Right lobe of liver (tissue), 6 donors: ENCODE results near the gene CTF1. TPM values are rescaled to one million over a fixed set of nuclear protein-coding genes. Genes with fewer than 3 reads are reported as not detected.
"Not testable (repeated sequence)": the region's sequence is repeated elsewhere in the genome, so short reads cannot be mapped to it uniquely, and the experiment has no call there.

Source experiments
- ATAC-seq, 4 donors: fragments of 200-7000 bp; cut with Tn5 transposase; one replicate each; pipeline ENCODE4 v1.9.1; 2020; ENCODE audit warnings: mild to moderate bottlenecking in 4 of 4, moderate library complexity in 4 of 4
- DNase-seq, 3 donors: peaks; one replicate each; pipeline ENCODE4 v3.0.0-alpha.2; 2020
- H3K27ac ChIP-seq, 3 donors: fragments of 200-600 bp; one replicate each; pipeline ENCODE4 v1.8.0; 2022
- H3K27me3 ChIP-seq, 2 donors: fragments of 200-600 bp; one replicate each; pipeline ENCODE4 v1.8.0; 2022
- H3K36me3 ChIP-seq, 4 donors: fragments of 200-600 bp; sonication (generic) in 1 of 4; one replicate each; pipeline versions ENCODE4 v1.5.1 to v1.8.0; 2017 to 2022; ENCODE audit warnings: control low read depth in 1 of 4
- H3K4me1 ChIP-seq, 4 donors: fragments of 200-600 bp; sonication (generic) in 1 of 4; one replicate each; pipeline versions ENCODE4 v1.5.1 to v1.8.0; 2017 to 2022; ENCODE audit warnings: control low read depth in 1 of 4
- H3K4me3 ChIP-seq, 3 donors: fragments of 200-600 bp; one replicate each; pipeline ENCODE4 v1.8.0; 2022
- H3K9me3 ChIP-seq, 4 donors: fragments of 200-600 bp; sonication (generic) in 1 of 4; one replicate each; pipeline versions ENCODE4 v1.5.1 to v1.8.0; 2017 to 2022; ENCODE audit warnings: control low read depth in 1 of 4
- CTCF ChIP-seq, 4 donors: fragments of 200-600 bp in 3 of 4; fragments of 450-650 bp in 1 of 4; IDR thresholded peaks; one replicate each; pipeline versions ENCODE4 v1.5.1 to v1.8.0; 2016 to 2022; ENCODE audit warnings: antibody characterized with exemption in 4 of 4, mild to moderate bottlenecking in 2 of 4
- POLR2A ChIP-seq: fragments of 450-650 bp; IDR thresholded peaks from one replicate; pipeline ENCODE4 v1.6.1; 2017; ENCODE audit warnings: antibody characterized with exemption, mild to moderate bottlenecking
- WGBS: methylation state at CpG from one replicate; pipeline ENCODE4 v1.1.6; 2018; ENCODE audit warnings: low coverage, low lambda C conversion rate; ENCODE audit not compliant: insufficient coverage; ENCODE audit errors: missing lambda C conversion rate; 5-methylcytosine and 5-hydroxymethylcytosine counted together
- intact Hi-C, 2 donors: fragments of 100-400 bp; cut with DNase I; formaldehyde crosslinking; loops; one replicate each; pipeline versions ENCODE4 v1.11.2 to v1.14.1; 2022
- total RNA-seq, 6 experiments: library from RNA; depleted of rRNA in 2 of 6; stranded (reverse); fragments of >200 nt in 2 of 6; fragmentation: NEBNext Ultra II Directional in 3 of 6; extraction: Animal tissue kit (Norgen Biotek cat#: 25700) in 3 of 6; gene quantifications; one replicate each; pipeline versions ENCODE4 v1.1.0 to v1.2.4, GENCODE V29; 2016 to 2023
- donor health status: DM: no; HTN: yes; CAD: no.
- donor health status: DM: no; HTN: no; CAD: no.
- donor health status: DM: no; HTN: no; CAD: no.
- donor health status: DM: no; HTN: yes; CAD: no.
- donor health status: DM: no; HTN: yes; CAD: no.

The CTF1 gene
- total RNA-seq, 6 experiments from 2014 or later = 0.13 to 0.74 (median 0.43) TPM; not detected in 2

- no CpG with 5 or more reads among the region's 1 CpG for WGBS
- H3K9me3 ChIP-seq = no peaks in the 10 kb centered on the region
- H3K27ac ChIP-seq = no peak overlapping the region
- no peak overlapping the region for H3K4me3 ChIP-seq
- H3K4me1 ChIP-seq = no peaks in the 10 kb centered on the region
- intact Hi-C loops = no loop called here
- H3K27me3 ChIP-seq = no peaks in the 10 kb centered on the region
- no peak for TF ChIP-seq CTCF (IDR thresholded peaks at IDR 0.05)
- TF ChIP-seq POLR2A = no peak
- DNase-seq = no peak
- H3K36me3 ChIP-seq = peaks cover 0 to 6% (median 0%) of the 10 kb centered on the region in 4 donors
- ATAC-seq = no peak
These were observed 10.3 kb upstream of the CTF1 start for GRCh38 chr16:30886145-30886544.

GRCh38 chr16:30887927-30888326 lies 8.5 kb upstream of the CTF1 start:
- H3K36me3 ChIP-seq = peaks cover 0 to 6% (median 0%) of the 10 kb centered on the region in 4 donors
- WGBS = 91% methylated on average over 5 of the region's 9 CpGs
- H3K9me3 ChIP-seq = no peaks in the 10 kb centered on the region
- ATAC-seq (no peak), DNase-seq (no peak)
- no peak overlapping the region for H3K4me3 ChIP-seq
- peaks cover 0 to 1% (median 0%) of the 10 kb centered on the region in 4 donors for H3K4me1 ChIP-seq
- intact Hi-C loops = no loop called here
- no peak for TF ChIP-seq CTCF (IDR thresholded peaks at IDR 0.05)
- no peak for TF ChIP-seq POLR2A
- no peaks in the 10 kb centered on the region for H3K27me3 ChIP-seq
- no peak overlapping the region for H3K27ac ChIP-seq

- no peak for ATAC-seq
- intact Hi-C loops = no loop called here
- H3K9me3 ChIP-seq = no peaks in the 10 kb centered on the region
- H3K27ac ChIP-seq = no peak overlapping the region
- no peak overlapping the region for H3K4me3 ChIP-seq
- DNase-seq = no peak
- H3K36me3 ChIP-seq = peaks cover 0 to 6% (median 0%) of the 10 kb centered on the region in 4 donors
- peaks cover 0 to 8% (median 0%) of the 10 kb centered on the region in 4 donors for H3K4me1 ChIP-seq
- 84% methylated on average over 8 of the region's 8 CpGs for WGBS
- no peak for TF ChIP-seq POLR2A
- TF ChIP-seq CTCF (IDR thresholded peaks at IDR 0.05) = no peak
- no peaks in the 10 kb centered on the region for H3K27me3 ChIP-seq
These were observed 7.4 kb upstream of the CTF1 start for GRCh38 chr16:30888856-30889499.

GRCh38 chr16:30889721-30890120 lies 6.7 kb upstream of the CTF1 start:
- intact Hi-C loops = no loop called here
- WGBS = 85% methylated on average over 3 of the region's 5 CpGs
- Histone ChIP-seq H3K9me3 (no peaks in the 10 kb centered on the region), H3K27ac (no peak overlapping the region), H3K27me3 (no peaks in the 10 kb centered on the region), H3K4me3 (no peak overlapping the region), H3K36me3 (peaks cover 0 to 6% (median 0%) of the 10 kb centered on the region in 4 donors), H3K4me1 (peaks cover 0 to 9% (median 0%) of the 10 kb centered on the region in 4 donors)
- ATAC-seq (no peak), DNase-seq (no peak)
- TF ChIP-seq POLR2A (no peak), CTCF (IDR thresholded peaks at IDR 0.05) (no peak)

GRCh38 chr16:30891043-30891823 lies 5.2 kb upstream of the CTF1 start:
- peaks cover 0 to 14% (median 0%) of the 10 kb centered on the region in 4 donors for H3K4me1 ChIP-seq
- H3K4me3 ChIP-seq, H3K36me3 ChIP-seq, ATAC-seq, H3K9me3 ChIP-seq, H3K27ac ChIP-seq, H3K27me3 ChIP-seq, DNase-seq, intact Hi-C loops: not testable (repeated sequence)
- 95% methylated on average over 15 of the region's 15 CpGs for WGBS
